HG02943 (cell line): Measurements from ENCODE around the gene ABTB2.
A peak's percentile ranks its signal among the peaks of the same experiment; 100 is the strongest.

Source experiments
- ATAC-seq: cut with Tn5 transposase; IDR thresholded peaks from one replicate; pipeline ENCODE4 v1.9.1; 2021; ENCODE audit warnings: mild to moderate bottlenecking, low read depth, moderate library complexity; ENCODE audit not compliant: unreplicated experiment

Gene ABTB2

GRCh38 chr11:34160049-34160721, 197.6 kb downstream of the ABTB2 start:
- ATAC-seq = no peak

- no peak for ATAC-seq
These were observed 199.1 kb downstream of the ABTB2 start for GRCh38 chr11:34158661-34159060.

- no peak for ATAC-seq
These were observed 200.6 kb downstream of the ABTB2 start for GRCh38 chr11:34157163-34157562.

- no peak for ATAC-seq
These were observed 202.1 kb downstream of the ABTB2 start for GRCh38 chr11:34155757-34156062.

GRCh38 chr11:34155057-34155756, 202.6 kb downstream of the ABTB2 start:
- no peak for ATAC-seq

GRCh38 chr11:34154059-34154875, 203.5 kb downstream of the ABTB2 start:
- ATAC-seq = peak; percentile 52

GRCh38 chr11:34151916-34152845, 205.6 kb downstream of the ABTB2 start:
- no peak for ATAC-seq

- ATAC-seq = no peak
These were observed 206.6 kb downstream of the ABTB2 start for GRCh38 chr11:34151166-34151565.

GRCh38 chr11:34150494-34151151, 207.2 kb downstream of the ABTB2 start:
- no peak for ATAC-seq

GRCh38 chr11:34149786-34150185, 208.0 kb downstream of the ABTB2 start:
- ATAC-seq = no peak

- ATAC-seq = no peak
These were observed 208.5 kb downstream of the ABTB2 start for GRCh38 chr11:34149274-34149673.

- ATAC-seq = no peak
These were observed 209.2 kb downstream of the ABTB2 start for GRCh38 chr11:34148504-34149165.

- no peak for ATAC-seq
These were observed 210.2 kb downstream of the ABTB2 start for GRCh38 chr11:34147581-34147980.

- ATAC-seq = no peak
These were observed 210.9 kb downstream of the ABTB2 start for GRCh38 chr11:34146866-34147265.

GRCh38 chr11:34146411-34146810, 211.4 kb downstream of the ABTB2 start:
- ATAC-seq = no peak

- ATAC-seq = no peak
These were observed 211.9 kb downstream of the ABTB2 start for GRCh38 chr11:34145847-34146381.

- ATAC-seq = no peak
These were observed 212.7 kb downstream of the ABTB2 start for GRCh38 chr11:34145073-34145472.

- no peak for ATAC-seq
These were observed 214.8 kb downstream of the ABTB2 start for GRCh38 chr11:34143048-34143447.

- no peak for ATAC-seq
These were observed 217.7 kb downstream of the ABTB2 start for GRCh38 chr11:34140149-34140548.
